Measurements from ENCODE around the gene PMPCA. TPM values are rescaled to one million over a fixed set of nuclear protein-coding genes. Genes with fewer than 3 reads are reported as not detected.

Gene PMPCA
- total and polyA plus RNA-seq, 2 of the 8 experiments (the other 6 are each of a cell fraction or from before 2014, with no cell fraction given): 60.0 to 88.2 TPM

GRCh38 chr9:136473354-136473721 is 62.9 kb downstream of the PMPCA start:
- no peaks in the 10 kb centered on the region for H3K23me2 ChIP-seq (ENCODE audit: low read depth, low read length)
- no peak overlapping the region for H3K14ac ChIP-seq (ENCODE audit: insufficient read length)
- H3K4me1 ChIP-seq (replicated peaks in 1 of 4; ENCODE audit: control insufficient read depth in 3 of 4, insufficient read depth in 4 of 4, low read length in 3 of 4): no peaks in the 10 kb centered on the region
- no peak overlapping the region for H2AK5ac ChIP-seq (ENCODE audit: low read depth, low read length)
- H3K79me1 ChIP-seq (ENCODE audit: low read depth, low read length): peaks cover 5% of the 10 kb centered on the region
- no peak overlapping the region for H3K18ac ChIP-seq (ENCODE audit: extremely low read depth, low read length)
- H4K20me1 ChIP-seq (replicated peaks in 1 of 2; ENCODE audit: control insufficient read depth in 1 of 2, insufficient read depth in 2 of 2, low read length in 2 of 2): peaks cover 19 to 43% of the 10 kb centered on the region in 2 experiments
- CTCF ChIA-PET (ENCODE audit: partially characterized antibody): interaction anchor here (2.2 kb wide), 1 partner anchor 12 kb away, joined by 10 read pairs; no protein-coding TSS in a partner anchor
- no peak overlapping the region for H2BK12ac ChIP-seq (ENCODE audit: low read depth, low read length)
- H2BK5ac ChIP-seq (ENCODE audit: low read depth, low read length): no peak overlapping the region
- H3K9me3 ChIP-seq (ENCODE audit: insufficient read depth in 2 of 2, low read depth in 1 of 2, low read length in 1 of 2): no peaks in the 10 kb centered on the region
- H3K27ac ChIP-seq (ENCODE audit: low read depth, low read length): no peak overlapping the region
- H3K4me2 ChIP-seq (ENCODE audit: insufficient read depth in 1 of 2, low read depth in 2 of 2, low read length in 2 of 2): no peak overlapping the region
- H3K4ac ChIP-seq (replicated peaks; ENCODE audit: insufficient read length, low read depth, low read length): no peak overlapping the region
- peaks cover 0 to 67% of the 10 kb centered on the region in 2 experiments; a peak in 3 of 4 replicates for H3K79me2 ChIP-seq (ENCODE audit: control insufficient read depth in 1 of 2, insufficient read depth in 2 of 2, low read length in 2 of 2)
- H3K23ac ChIP-seq (ENCODE audit: insufficient read length): no peak overlapping the region
- no peak overlapping the region for H3K4me3 ChIP-seq (ENCODE audit: extremely low read depth in 1 of 4, insufficient read depth in 2 of 4, low read depth in 3 of 4, low read length in 4 of 4)
- H4K91ac ChIP-seq (replicated peaks; ENCODE audit: insufficient read length, low read length): no peak overlapping the region
- FAIRE-seq (no peak), DNase-seq (ENCODE audit: low read depth in 1 of 2, low spot score in 2 of 2) (no peak)
- POLR2A ChIA-PET (ENCODE audit: partially characterized antibody): interaction anchor here (0.6 to 2.1 kb wide), 5 partner anchors 8 to 115 kb away, joined by 3 to 12 read pairs (median 4); no protein-coding TSS in a partner anchor
- no peak overlapping the region for H4K5ac ChIP-seq (ENCODE audit: insufficient read length, low read depth, low read length)
- no peak overlapping the region for H2BK120ac ChIP-seq (replicated peaks; ENCODE audit: low read depth, low read length)
- WGBS, 2 experiments (ENCODE audit: extremely low coverage in 1 of 2, insufficient coverage in 1 of 2, insufficient read length in 1 of 2, insufficient replicate concordance in 2 of 2, low coverage in 1 of 2, low lambda C conversion rate in 2 of 2, missing lambda C conversion rate in 1 of 2): 93% methylated on average over 14 of the region's 14 CpGs; no CpG with 5 or more reads in 1 of the 2 experiments
- H4K8ac ChIP-seq (ENCODE audit: extremely low read depth, insufficient read depth, low read length): no peak overlapping the region
- H3K9ac ChIP-seq (replicated peaks in 1 of 4; ENCODE audit: extremely low read depth in 1 of 4, low read depth in 3 of 4, low read length in 3 of 4): no peak overlapping the region
- H2AFZ ChIP-seq (ENCODE audit: low read length): no peak overlapping the region
- no peak overlapping the region for H3K56ac ChIP-seq (replicated peaks; ENCODE audit: insufficient read length, low read depth, low read length)
- H2BK15ac ChIP-seq (ENCODE audit: low read length): no peak overlapping the region
- H2BK20ac ChIP-seq (ENCODE audit: low read length): no peak overlapping the region
- H3K36me3 ChIP-seq (ENCODE audit: control insufficient read depth in 2 of 4, insufficient read depth in 4 of 4, low read length in 3 of 4): peaks cover 52 to 77% (median 72%) of the 10 kb centered on the region in 4 experiments
- H3K27me3 ChIP-seq (replicated peaks in 1 of 4; ENCODE audit: control insufficient read depth in 3 of 4, extremely low read depth in 1 of 4, insufficient read depth in 3 of 4, low read length in 3 of 4): no peaks in the 10 kb centered on the region
- TF ChIP-seq SP4 (IDR thresholded peaks at IDR 0.05; ENCODE audit: low read length) (no peak), CTBP2 (IDR thresholded peaks at IDR 0.05; ENCODE audit: borderline replicate concordance, insufficient read depth, insufficient read length, low read length) (no peak), ATF3 (IDR thresholded peaks at IDR 0.05; ENCODE audit: insufficient read depth, low read depth, low read length) (no peak), SP2 (IDR thresholded peaks at IDR 0.05; ENCODE audit: low read length) (no peak), KDM4A (IDR thresholded peaks at IDR 0.05; ENCODE audit: low read depth, low read length, severe bottlenecking) (no peak), POLR2AphosphoS5 (IDR thresholded peaks at IDR 0.05; ENCODE audit: low read depth, low read length) (no peak), EP300 (IDR thresholded peaks at IDR 0.05; ENCODE audit: borderline replicate concordance in 1 of 2, low read depth in 2 of 2, low read length in 2 of 2) (no peak), MAX (IDR thresholded peaks at IDR 0.05) (no peak), SAP30 (IDR thresholded peaks at IDR 0.05; ENCODE audit: insufficient read depth, insufficient replicate concordance, low read length) (no peak), RAD21 (IDR thresholded peaks at IDR 0.05 in 1 of 2, conservative IDR thresholded peaks at IDR 0.05 in 1 of 2; ENCODE audit: low read depth in 2 of 2, low read length in 2 of 2) (no peak), JUN (IDR thresholded peaks at IDR 0.05; ENCODE audit: low read depth, low read length) (no peak), CBX5 (IDR thresholded peaks at IDR 0.05; ENCODE audit: low read depth, low read length) (no peak), ASH2L (IDR thresholded peaks at IDR 0.05; ENCODE audit: low read length) (no peak)

All from H1 (cell line).